K562 (cell line): ENCODE measurements around the gene EIF4G2. TPM values are rescaled to one million over a fixed set of nuclear protein-coding genes. Genes with fewer than 3 reads are reported as not detected.

ENCODE experiments used
- ATAC-seq: fragments of 200-7000 bp; cut with Tn5 transposase; 3 replicates; pipeline ENCODE4 v1.9.1; 2020; ENCODE audit warnings: moderate library complexity
- BruUV-seq: library from RNA; stranded (reverse); fragments of 400-500 nt; replicated peaks from 2 replicates; lab custom pipeline; 2021; lab: Mats Ljungman, UMichigan
- CTCF ChIA-PET: fragments of 300-600 bp; formaldehyde crosslinking; extraction: SDS; loops from one replicate; lab custom pipeline; 2021; ENCODE audit warnings: low intra/inter-chr PET ratio; lab: Yijun Ruan, JAX
- POLR2A ChIA-PET: fragments of 300-600, 350-650 bp; sonication (Branson Sonifier 250); formaldehyde crosslinking; extraction: SDS; loops from one replicate; lab custom pipeline; 2021; ENCODE audit warnings: antibody characterized with exemption, inconsistent platforms; lab: Yijun Ruan, JAX
- DNase-seq, 4 experiments: peaks; one replicate each; pipeline versions ENCODE4 v3.0.0 to v3.0.0-alpha.2; 2011 to 2018; ENCODE audit warnings: low spot score in 3 of 4, mixed read lengths in 3 of 4; ENCODE audit errors: extremely low read depth in 1 of 4
- FAIRE-seq: peaks from 2 replicates; lab custom pipeline; 2011; peaks lifted over from hg19 to GRCh38; lab: Jason Lieb, UNC
- H2AFZ ChIP-seq: 2 replicates; pipeline ENCODE4 v1.6.0; 2011; ENCODE audit warnings: low read depth, low read length, control low read depth, inconsistent platforms
- H3K27ac ChIP-seq: fragments of 200-600 bp; 3 replicates; pipeline ENCODE4 v1.8.0; 2011; ENCODE audit warnings: low read depth, mild to moderate bottlenecking, control low read depth, inconsistent platforms, low read length, moderate library complexity, mixed read lengths; ENCODE audit errors: extremely low read depth
- H3K27me3 ChIP-seq, 2 experiments: fragments of 300-600 bp in 1 of 2; 2 replicates in 1 of 2; 3 replicates in 1 of 2; pipeline versions ENCODE4 v1.6.0 to v1.8.0; 2011; ENCODE audit warnings: inconsistent platforms in 2 of 2, low read length in 2 of 2, mild to moderate bottlenecking in 1 of 2, mixed read lengths in 1 of 2, moderate library complexity in 1 of 2; ENCODE audit not compliant: control insufficient read depth in 2 of 2, insufficient read depth in 2 of 2
- H3K36me3 ChIP-seq: fragments of 300-600 bp; 3 replicates; pipeline ENCODE4 v1.8.0; 2011; ENCODE audit warnings: mild to moderate bottlenecking, low read length, inconsistent platforms; ENCODE audit not compliant: control insufficient read depth, insufficient read depth
- H3K4me1 ChIP-seq, 2 experiments: fragments of 200-600 bp in 1 of 2; replicated peaks in 1 of 2; 2 replicates in 1 of 2; 3 replicates in 1 of 2; pipeline versions ENCODE4 v1.5.1 to v1.8.0; 2011; ENCODE audit warnings: inconsistent platforms in 2 of 2, low read length in 2 of 2, mild to moderate bottlenecking in 1 of 2, mixed read lengths in 1 of 2, moderate library complexity in 1 of 2; ENCODE audit not compliant: control insufficient read depth in 2 of 2, insufficient read depth in 2 of 2
- H3K4me2 ChIP-seq: 2 replicates; pipeline ENCODE4 v1.6.1; 2011; ENCODE audit warnings: low read length, control low read depth, inconsistent platforms, mixed read lengths; ENCODE audit not compliant: insufficient read depth
- H3K4me3 ChIP-seq: fragments of 200-600 bp; sonication (generic), shearing (Covaris generic); 2 replicates; pipeline ENCODE4 v1.5.1; 2016; ENCODE audit warnings: control low read depth, inconsistent platforms
- H3K79me2 ChIP-seq: fragments of 200-600 bp; 3 replicates; pipeline ENCODE4 v1.8.0; 2011; ENCODE audit warnings: low read length, inconsistent platforms; ENCODE audit not compliant: control insufficient read depth, insufficient read depth
- H3K9ac ChIP-seq, 2 experiments: 2 replicates each; pipeline versions ENCODE4 v1.6.0 to v1.6.1; 2011; ENCODE audit warnings: low read depth in 2 of 2, low read length in 2 of 2, control low read depth in 1 of 2, inconsistent platforms in 1 of 2, mild to moderate bottlenecking in 1 of 2, mixed read lengths in 1 of 2; ENCODE audit not compliant: insufficient read depth in 1 of 2
- H3K9me1 ChIP-seq: one replicate; pipeline ENCODE4 v1.6.0; 2011; ENCODE audit warnings: inconsistent platforms, mild to moderate bottlenecking, low read length, moderate library complexity; ENCODE audit not compliant: control insufficient read depth, insufficient read depth
- H3K9me3 ChIP-seq: replicated peaks from 2 replicates; pipeline ENCODE4 v1.5.1; 2011; ENCODE audit warnings: low read depth, low read length, inconsistent platforms; ENCODE audit not compliant: control insufficient read depth, insufficient read depth
- H4K20me1 ChIP-seq: replicated peaks from 2 replicates; pipeline ENCODE4 v1.6.1; 2011; ENCODE audit warnings: low read length, inconsistent platforms, mixed read lengths; ENCODE audit not compliant: control insufficient read depth, insufficient read depth
- ARID3A ChIP-seq: IDR thresholded peaks from 2 replicates; pipeline ENCODE4 v1.6.1; 2012; ENCODE audit warnings: low read depth, low read length, improper control_type of control experiment, borderline replicate concordance
- CCAR2 ChIP-seq: fragments of 200-400 bp; formaldehyde crosslinking; IDR thresholded peaks from 2 replicates; pipeline ENCODE4 v1.6.1; 2017; ENCODE audit warnings: mild to moderate bottlenecking, low read depth, low read length
- ESRRA ChIP-seq: fragments of 450-650 bp; IDR thresholded peaks from 2 replicates; pipeline ENCODE4 v1.6.1; 2014; ENCODE audit warnings: low read depth, mild to moderate bottlenecking, moderate library complexity, borderline replicate concordance
- GATA2 ChIP-seq: sonication (generic); formaldehyde crosslinking; IDR thresholded peaks from 2 replicates; pipeline ENCODE4 v1.4.0; 2020; ENCODE audit warnings: mild to moderate bottlenecking, missing genetic modification reagents
- GATAD2B ChIP-seq: fragments of 450-650 bp; IDR thresholded peaks from 2 replicates; pipeline ENCODE4 v1.6.1; 2017; ENCODE audit warnings: mild to moderate bottlenecking, borderline replicate concordance
- MCM2 ChIP-seq: fragments of 450-650 bp; IDR thresholded peaks from 2 replicates; pipeline ENCODE4 v1.6.1; 2017; ENCODE audit warnings: low read depth, mild to moderate bottlenecking
- NCOA4 ChIP-seq: fragments of 450-650 bp; IDR thresholded peaks from 2 replicates; pipeline ENCODE4 v1.6.1; 2018; ENCODE audit warnings: mild to moderate bottlenecking; ENCODE audit not compliant: partially characterized antibody
- NEUROD1 ChIP-seq: fragments of 150-350 bp; IDR thresholded peaks from 2 replicates; pipeline ENCODE4 v1.6.1; 2014; ENCODE audit warnings: borderline replicate concordance, low read length, low read depth; ENCODE audit not compliant: partially characterized antibody
- POLR2AphosphoS2 ChIP-seq: IDR thresholded peaks from 2 replicates; pipeline ENCODE4 v1.6.1; 2012; ENCODE audit warnings: low read length, improper control_type of control experiment
- PYGO2 ChIP-seq: fragments of 450-650 bp; IDR thresholded peaks from 2 replicates; pipeline ENCODE4 v1.6.1; 2016; ENCODE audit warnings: mild to moderate bottlenecking, missing genetic modification characterization, moderate library complexity, missing compliant biosample characterization
- RAD21 ChIP-seq, 2 experiments: fragments of 250-450 bp in 1 of 2; fragments of 450-650 bp in 1 of 2; sonication (Bioruptor Pico) in 1 of 2; formaldehyde crosslinking in 1 of 2; IDR thresholded peaks in 1 of 2; conservative IDR thresholded peaks in 1 of 2; 2 replicates each; pipeline versions ENCODE4 v1.4.0 to v1.8.0; 2020 to 2022; ENCODE audit warnings: mild to moderate bottlenecking in 2 of 2, moderate library complexity in 1 of 2
- SMAD2 ChIP-seq: fragments of 150-350 bp; IDR thresholded peaks from 2 replicates; pipeline ENCODE4 v1.6.1; 2014; ENCODE audit warnings: low read depth, mild to moderate bottlenecking, low read length
- ZNF695 ChIP-seq: fragments of 450-650 bp; formaldehyde crosslinking; IDR thresholded peaks from 2 replicates; pipeline ENCODE4 v1.4.0; 2020; ENCODE audit warnings: mild to moderate bottlenecking, moderate library complexity
- WGBS: fragments of 100-300 bp; shearing (Covaris generic); methylation state at CpG from one replicate; pipeline ENCODE4 v1.1.6; 2016; ENCODE audit warnings: low coverage, mixed read lengths; ENCODE audit not compliant: insufficient coverage; ENCODE audit errors: missing lambda C conversion rate; 5-methylcytosine and 5-hydroxymethylcytosine counted together
- in situ Hi-C: fragments of 300-500 bp; cut with MboI; formaldehyde crosslinking; loops from 4 replicates; pipeline ENCODE4 v1.15.0; 2018; ENCODE audit warnings: inconsistent platforms, mixed read lengths
- intact Hi-C: fragments of 100-400 bp; cut with micrococcal nuclease; formaldehyde crosslinking; loops from 2 replicates; pipeline ENCODE4 v1.14.2; 2022
- polyA plus RNA-seq, 8 experiments: library from polyadenylated mRNA; depleted of rRNA in 4 of 8; stranded (reverse) in 5 of 8; unstranded in 3 of 8; fragments of >200 nt; fragmentation: Nextera tagmentation in 2 of 8; fragmentation: Illumina TruSeq in 1 of 8; extraction: Ambion mirVana in 2 of 8; extraction: Trizol in 1 of 8; gene quantifications; 2 replicates each; pipeline versions ENCODE4 v1.2.1 to v1.2.3, GENCODE V29; 2011 to 2014; ENCODE audit warnings: inconsistent platforms in 1 of 8, missing spikeins in 1 of 8
- total RNA-seq, 7 experiments: library from RNA; depleted of rRNA in 6 of 7; stranded (reverse); fragments of >200 nt in 6 of 7; fragmentation: Illumina TruSeq in 2 of 7; extraction: Trizol in 2 of 7; gene quantifications; 2 replicates each; pipeline versions ENCODE4 v1.2.1 to v1.2.3, GENCODE V29; 2011 to 2021; ENCODE audit warnings: low replicate concordance in 1 of 7
- TF ChIP-seq, protein P1 (sequence below), 3 experiments: IDR thresholded peaks in 2 of 3; conservative IDR thresholded peaks in 1 of 3; 2 replicates each; pipeline ENCODE4 v1.5.1; 2011 to 2012; ENCODE audit warnings: low read length in 3 of 3, mild to moderate bottlenecking in 3 of 3, control low read depth in 2 of 3, improper control_type of control experiment in 1 of 3, inconsistent platforms in 1 of 3, low read depth in 1 of 3, mixed read lengths in 1 of 3, moderate library complexity in 1 of 3; ENCODE audit not compliant: insufficient read depth in 2 of 3
- TF ChIP-seq, protein P2 (sequence below): fragments of 250-450 bp; sonication (Bioruptor Pico); IDR thresholded peaks from 2 replicates; pipeline ENCODE4 v1.5.0; 2022; ENCODE audit warnings: mild to moderate bottlenecking

EIF4G2 gene
- total and polyA plus RNA-seq, 9 of the 15 experiments (the other 6 are each of a cell fraction or from before 2014, with no cell fraction given): 206 to 790 (median 646) TPM

DNA sequence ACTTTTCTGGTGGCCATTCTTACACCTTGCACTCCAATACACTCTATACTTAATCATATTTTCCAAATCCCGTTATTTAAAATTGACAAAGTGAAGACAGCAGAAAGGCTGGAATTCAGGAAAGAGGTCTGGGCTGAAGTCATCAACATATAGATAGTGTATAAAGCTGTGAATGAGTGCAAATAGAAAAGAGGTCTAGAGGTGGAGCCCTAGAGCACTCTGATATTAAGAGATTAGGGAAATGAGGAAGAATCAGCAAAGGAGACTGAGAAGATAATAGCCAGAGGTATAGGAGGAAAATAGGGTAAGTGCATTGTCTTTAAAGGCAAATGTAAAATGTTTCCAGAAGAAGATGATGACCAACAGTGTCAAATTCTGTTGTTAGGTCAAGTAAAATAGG, 49.8 kb downstream of the EIF4G2 start:
- Histone ChIP-seq H3K79me2 (peaks cover under 1% of the 10 kb centered on the region; the same call in 2 of the 3 replicates), H3K4me3 (no peak overlapping the region), H3K27me3 (no peaks in the 10 kb centered on the region), H3K27ac (no peak overlapping the region), H3K4me1 (peaks cover 0 to 2% of the 10 kb centered on the region in 2 experiments; a peak in 2 of 5 replicates), H3K9me1 (no peaks in the 10 kb centered on the region), H3K9ac (no peak overlapping the region), H3K9me3 (no peaks in the 10 kb centered on the region), H2AFZ (no peak overlapping the region), H3K4me2 (no peak overlapping the region), H4K20me1 (no peaks in the 10 kb centered on the region), H3K36me3 (peaks cover 98% of the 10 kb centered on the region)
- 50% methylated on average over 1 of the region's 1 CpG for WGBS
- no TSS peak for BruUV-seq
- FAIRE-seq (no peak), ATAC-seq (peak; percentile 86)
- POLR2A ChIA-PET: interaction anchor here (0.6 to 2.0 kb wide), 2 partner anchors 11 to 472 kb away, joined by 3 to 5 read pairs; no protein-coding TSS in a partner anchor
- intact Hi-C loops (no loop called here), in situ Hi-C loops (no loop called here)
- no peak for TF ChIP-seq GATAD2B
- no peak for TF ChIP-seq ESRRA
- TF ChIP-seq, protein P1, sequence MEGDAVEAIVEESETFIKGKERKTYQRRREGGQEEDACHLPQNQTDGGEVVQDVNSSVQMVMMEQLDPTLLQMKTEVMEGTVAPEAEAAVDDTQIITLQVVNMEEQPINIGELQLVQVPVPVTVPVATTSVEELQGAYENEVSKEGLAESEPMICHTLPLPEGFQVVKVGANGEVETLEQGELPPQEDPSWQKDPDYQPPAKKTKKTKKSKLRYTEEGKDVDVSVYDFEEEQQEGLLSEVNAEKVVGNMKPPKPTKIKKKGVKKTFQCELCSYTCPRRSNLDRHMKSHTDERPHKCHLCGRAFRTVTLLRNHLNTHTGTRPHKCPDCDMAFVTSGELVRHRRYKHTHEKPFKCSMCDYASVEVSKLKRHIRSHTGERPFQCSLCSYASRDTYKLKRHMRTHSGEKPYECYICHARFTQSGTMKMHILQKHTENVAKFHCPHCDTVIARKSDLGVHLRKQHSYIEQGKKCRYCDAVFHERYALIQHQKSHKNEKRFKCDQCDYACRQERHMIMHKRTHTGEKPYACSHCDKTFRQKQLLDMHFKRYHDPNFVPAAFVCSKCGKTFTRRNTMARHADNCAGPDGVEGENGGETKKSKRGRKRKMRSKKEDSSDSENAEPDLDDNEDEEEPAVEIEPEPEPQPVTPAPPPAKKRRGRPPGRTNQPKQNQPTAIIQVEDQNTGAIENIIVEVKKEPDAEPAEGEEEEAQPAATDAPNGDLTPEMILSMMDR (IDR thresholded peaks at IDR 0.05 in 2 of 3, conservative IDR thresholded peaks at IDR 0.05 in 1 of 3; ENCODE audit: insufficient read depth in 2 of 3, low read depth in 1 of 3, low read length in 3 of 3): peak in 2 of 3 experiments; percentile 53 to 54; a peak in 4 of 6 replicates
- TF ChIP-seq, protein P2, sequence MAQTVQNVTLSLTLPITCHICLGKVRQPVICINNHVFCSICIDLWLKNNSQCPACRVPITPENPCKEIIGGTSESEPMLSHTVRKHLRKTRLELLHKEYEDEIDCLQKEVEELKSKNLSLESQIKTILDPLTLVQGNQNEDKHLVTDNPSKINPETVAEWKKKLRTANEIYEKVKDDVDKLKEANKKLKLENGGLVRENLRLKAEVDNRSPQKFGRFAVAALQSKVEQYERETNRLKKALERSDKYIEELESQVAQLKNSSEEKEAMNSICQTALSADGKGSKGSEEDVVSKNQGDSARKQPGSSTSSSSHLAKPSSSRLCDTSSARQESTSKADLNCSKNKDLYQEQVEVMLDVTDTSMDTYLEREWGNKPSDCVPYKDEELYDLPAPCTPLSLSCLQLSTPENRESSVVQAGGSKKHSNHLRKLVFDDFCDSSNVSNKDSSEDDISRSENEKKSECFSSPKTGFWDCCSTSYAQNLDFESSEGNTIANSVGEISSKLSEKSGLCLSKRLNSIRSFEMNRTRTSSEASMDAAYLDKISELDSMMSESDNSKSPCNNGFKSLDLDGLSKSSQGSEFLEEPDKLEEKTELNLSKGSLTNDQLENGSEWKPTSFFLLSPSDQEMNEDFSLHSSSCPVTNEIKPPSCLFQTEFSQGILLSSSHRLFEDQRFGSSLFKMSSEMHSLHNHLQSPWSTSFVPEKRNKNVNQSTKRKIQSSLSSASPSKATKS: no peak
- 0 out of 4 replicates have a peak, but pooled peaks of 1 of the 2 experiments have one; percentile 18 for TF ChIP-seq RAD21 (CRISPR knock-in tag; conservative IDR thresholded peaks at IDR 0.05 in 1 of 2, IDR thresholded peaks at IDR 0.05 in 1 of 2)
- no peak for TF ChIP-seq SMAD2
- no peak for TF ChIP-seq ZNF695
- no peak for TF ChIP-seq CCAR2
- TF ChIP-seq PYGO2 (tag): no peak
- peak; percentile 93; the same call in 1 of the 2 replicates for TF ChIP-seq ARID3A
- TF ChIP-seq MCM2: no peak
- no peak for TF ChIP-seq POLR2AphosphoS2
- no peak for TF ChIP-seq NCOA4
- peak; percentile 77 for TF ChIP-seq GATA2 (CRISPR knock-in tag)
- no peak for TF ChIP-seq NEUROD1
- TF ChIP-seq, all 486 proteins: peak for 4
- CTCF ChIA-PET: interaction anchor here (0.7 kb wide), 1 partner anchor 252 kb away, joined by 4 read pairs; no protein-coding TSS in a partner anchor
- DNase-seq: peak in 3 of 4 experiments; percentile 19 to 26 (median 25)
